ENCODE data around the gene OR7C1.
"Not testable (repeated sequence)": the region's sequence is repeated elsewhere in the genome, so short reads cannot be mapped to it uniquely, and the experiment has no call there.

Gene OR7C1

GRCh38 chr19:14765403-14765802, 69.6 kb downstream of the OR7C1 start:
- DNase-seq (ENCODE audit: low read depth): not testable (repeated sequence)

GRCh38 chr19:14764401-14764800, 70.6 kb downstream of the OR7C1 start:
- no peak for DNase-seq (ENCODE audit: low read depth)

GRCh38 chr19:14763497-14764145, 71.4 kb downstream of the OR7C1 start:
- no peak for DNase-seq (ENCODE audit: low read depth)

DNA sequence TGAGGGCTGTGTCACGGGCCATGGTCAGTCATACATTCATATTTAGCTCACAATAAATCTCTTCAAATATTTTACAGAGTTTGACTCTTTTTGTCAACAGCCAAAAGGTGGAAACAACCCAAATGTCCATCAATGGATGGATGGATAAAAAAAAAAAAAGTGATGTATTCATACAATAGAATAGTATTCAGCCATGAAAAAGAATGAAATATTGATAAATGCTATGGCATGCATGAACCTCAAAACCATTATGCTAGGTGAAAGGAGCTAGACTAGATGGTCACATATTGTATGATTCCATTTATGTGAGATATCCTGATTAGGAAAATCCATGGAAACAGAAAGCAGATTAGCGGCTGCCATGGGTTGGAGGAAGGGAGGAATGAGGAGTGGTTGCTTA, 72.9 kb downstream of the OR7C1 start:
- no peak for DNase-seq (ENCODE audit: low read depth)

GRCh38 chr19:14761607-14762006, 73.4 kb downstream of the OR7C1 start:
- DNase-seq (ENCODE audit: low read depth): no peak

GRCh38 chr19:14758816-14759215, 76.2 kb downstream of the OR7C1 start:
- DNase-seq (ENCODE audit: low read depth): no peak

DNA sequence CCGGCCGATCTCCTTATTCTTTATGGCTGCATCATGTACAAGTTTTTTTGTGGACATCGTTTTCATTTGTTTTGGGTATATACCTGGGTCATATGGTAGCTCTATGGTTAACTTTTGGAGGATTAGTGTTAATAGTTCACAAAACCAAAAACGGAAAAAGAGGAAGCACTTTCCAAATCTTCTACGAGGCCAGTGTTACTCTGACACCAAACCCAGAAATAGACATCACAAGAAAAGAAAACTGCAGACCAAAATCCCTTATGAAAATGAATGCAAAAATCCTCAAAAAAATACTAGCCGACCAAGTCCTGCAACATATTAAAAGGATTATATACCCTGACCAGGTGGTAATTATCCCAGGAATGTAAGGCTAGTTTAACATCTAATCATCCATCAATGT, 86.4 kb downstream of the OR7C1 start:
- no peak for DNase-seq (ENCODE audit: low read depth)

Measured in GM04503 (cell line).